Measurements from ENCODE around the gene MICAL3.
"Not testable (repeated sequence)": the region's sequence is repeated elsewhere in the genome, so short reads cannot be mapped to it uniquely, and the experiment has no call there.

Gene MICAL3, protein sequence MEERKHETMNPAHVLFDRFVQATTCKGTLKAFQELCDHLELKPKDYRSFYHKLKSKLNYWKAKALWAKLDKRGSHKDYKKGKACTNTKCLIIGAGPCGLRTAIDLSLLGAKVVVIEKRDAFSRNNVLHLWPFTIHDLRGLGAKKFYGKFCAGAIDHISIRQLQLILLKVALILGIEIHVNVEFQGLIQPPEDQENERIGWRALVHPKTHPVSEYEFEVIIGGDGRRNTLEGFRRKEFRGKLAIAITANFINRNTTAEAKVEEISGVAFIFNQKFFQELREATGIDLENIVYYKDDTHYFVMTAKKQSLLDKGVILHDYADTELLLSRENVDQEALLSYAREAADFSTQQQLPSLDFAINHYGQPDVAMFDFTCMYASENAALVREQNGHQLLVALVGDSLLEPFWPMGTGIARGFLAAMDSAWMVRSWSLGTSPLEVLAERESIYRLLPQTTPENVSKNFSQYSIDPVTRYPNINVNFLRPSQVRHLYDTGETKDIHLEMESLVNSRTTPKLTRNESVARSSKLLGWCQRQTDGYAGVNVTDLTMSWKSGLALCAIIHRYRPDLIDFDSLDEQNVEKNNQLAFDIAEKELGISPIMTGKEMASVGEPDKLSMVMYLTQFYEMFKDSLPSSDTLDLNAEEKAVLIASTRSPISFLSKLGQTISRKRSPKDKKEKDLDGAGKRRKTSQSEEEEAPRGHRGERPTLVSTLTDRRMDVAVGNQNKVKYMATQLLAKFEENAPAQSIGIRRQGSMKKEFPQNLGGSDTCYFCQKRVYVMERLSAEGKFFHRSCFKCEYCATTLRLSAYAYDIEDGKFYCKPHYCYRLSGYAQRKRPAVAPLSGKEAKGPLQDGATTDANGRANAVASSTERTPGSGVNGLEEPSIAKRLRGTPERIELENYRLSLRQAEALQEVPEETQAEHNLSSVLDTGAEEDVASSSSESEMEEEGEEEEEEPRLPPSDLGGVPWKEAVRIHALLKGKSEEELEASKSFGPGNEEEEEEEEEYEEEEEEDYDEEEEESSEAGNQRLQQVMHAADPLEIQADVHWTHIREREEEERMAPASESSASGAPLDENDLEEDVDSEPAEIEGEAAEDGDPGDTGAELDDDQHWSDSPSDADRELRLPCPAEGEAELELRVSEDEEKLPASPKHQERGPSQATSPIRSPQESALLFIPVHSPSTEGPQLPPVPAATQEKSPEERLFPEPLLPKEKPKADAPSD (N-terminal part only)

DNA sequence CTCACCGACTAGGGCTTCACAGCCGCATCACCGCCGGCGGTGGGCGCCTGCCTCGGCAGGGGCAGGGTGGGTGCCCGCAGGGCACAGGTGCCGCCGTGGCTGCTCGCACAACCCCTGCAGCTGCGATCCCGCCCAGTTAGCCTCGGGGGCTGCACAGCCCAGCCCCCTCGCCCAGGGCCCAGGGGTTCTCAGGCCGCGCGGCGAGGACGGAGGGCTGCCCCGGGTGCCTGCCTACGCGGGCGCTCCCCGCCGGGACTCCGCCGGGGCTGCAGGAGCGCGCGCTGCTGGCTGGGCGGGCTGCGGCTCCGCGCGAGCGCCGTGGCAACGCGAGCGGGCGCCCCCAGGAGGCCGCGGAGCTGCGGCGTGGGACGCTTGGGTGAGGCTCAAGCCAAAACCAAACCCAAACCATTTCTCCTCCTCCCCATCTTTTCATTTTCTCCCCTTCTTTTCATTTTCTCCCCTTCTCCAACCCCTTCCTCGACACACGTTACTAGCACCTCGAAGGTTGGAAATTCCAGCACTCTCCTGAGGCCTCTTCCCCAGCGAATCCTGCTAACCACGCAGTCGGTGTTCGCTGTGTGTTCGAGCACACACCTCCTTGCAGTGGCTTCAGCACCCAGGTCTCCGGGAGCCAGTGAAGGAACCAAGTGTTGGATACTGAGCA lies at the start of gene MICAL3:
TSS of gene MICAL3 (minus strand) at position 286 of the 664 bp plus-strand sequence. CDS start 117,749 bp downstream, outside the sequence.
- DNase-seq = no peak

DNA sequence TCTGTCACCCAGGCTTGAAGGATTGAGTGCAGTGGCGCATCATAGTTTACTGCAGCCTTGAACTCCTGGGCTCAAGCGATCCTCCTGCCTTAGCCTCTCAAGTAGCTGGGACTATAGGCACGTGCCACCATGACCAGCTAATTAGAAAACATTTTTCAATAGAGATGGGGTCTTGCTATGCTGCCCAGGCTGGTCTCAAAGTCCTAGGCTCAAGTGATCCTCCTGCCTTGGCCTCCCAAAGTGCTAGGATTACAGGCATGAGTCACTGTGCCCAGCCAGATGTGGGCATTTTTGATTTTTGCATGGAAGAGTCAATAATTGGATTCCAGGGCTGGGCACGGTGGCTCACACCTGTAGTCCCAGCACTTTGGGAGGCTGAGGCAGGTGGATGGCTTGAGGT lies 49.6 kb upstream of the MICAL3 start:
- DNase-seq = not testable (repeated sequence)

DNA sequence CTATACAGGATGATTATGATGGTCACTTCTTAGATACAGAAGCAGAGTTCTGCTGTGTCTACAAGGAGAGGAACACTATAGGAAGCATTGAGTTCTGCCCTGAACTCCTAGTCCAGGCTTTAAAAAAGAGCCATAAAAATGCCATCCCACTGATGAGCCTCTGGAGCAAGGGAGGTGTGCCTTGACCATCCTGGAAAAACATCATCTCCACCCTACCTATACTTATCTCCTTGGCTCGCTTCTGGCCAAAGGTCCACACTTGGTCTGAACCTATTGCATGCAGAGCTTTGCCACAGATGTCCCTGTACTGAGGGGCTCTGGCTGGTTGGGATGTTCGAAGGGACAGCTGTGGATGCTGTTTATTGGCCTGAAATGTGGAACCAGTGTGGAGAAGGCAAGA lies 49.1 kb upstream of the MICAL3 start:
- no peak for DNase-seq

DNA sequence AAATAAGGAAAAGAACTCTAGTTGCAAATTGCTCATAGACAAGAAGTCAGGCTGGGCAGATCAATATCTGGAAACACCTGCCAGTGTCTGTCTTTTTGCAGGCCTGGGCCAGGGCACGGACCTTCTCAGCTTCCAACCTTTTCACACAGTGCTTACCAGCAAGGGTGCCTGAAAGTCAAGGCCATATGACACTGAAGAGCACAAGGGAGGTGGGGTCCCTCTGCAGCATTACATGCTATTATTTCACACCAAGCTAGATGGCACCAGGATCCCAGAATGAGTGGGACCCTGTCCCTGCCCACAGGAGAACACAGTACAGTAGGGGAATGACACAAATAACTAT lies 47.6 kb upstream of the MICAL3 start:
- no peak for DNase-seq

DNA sequence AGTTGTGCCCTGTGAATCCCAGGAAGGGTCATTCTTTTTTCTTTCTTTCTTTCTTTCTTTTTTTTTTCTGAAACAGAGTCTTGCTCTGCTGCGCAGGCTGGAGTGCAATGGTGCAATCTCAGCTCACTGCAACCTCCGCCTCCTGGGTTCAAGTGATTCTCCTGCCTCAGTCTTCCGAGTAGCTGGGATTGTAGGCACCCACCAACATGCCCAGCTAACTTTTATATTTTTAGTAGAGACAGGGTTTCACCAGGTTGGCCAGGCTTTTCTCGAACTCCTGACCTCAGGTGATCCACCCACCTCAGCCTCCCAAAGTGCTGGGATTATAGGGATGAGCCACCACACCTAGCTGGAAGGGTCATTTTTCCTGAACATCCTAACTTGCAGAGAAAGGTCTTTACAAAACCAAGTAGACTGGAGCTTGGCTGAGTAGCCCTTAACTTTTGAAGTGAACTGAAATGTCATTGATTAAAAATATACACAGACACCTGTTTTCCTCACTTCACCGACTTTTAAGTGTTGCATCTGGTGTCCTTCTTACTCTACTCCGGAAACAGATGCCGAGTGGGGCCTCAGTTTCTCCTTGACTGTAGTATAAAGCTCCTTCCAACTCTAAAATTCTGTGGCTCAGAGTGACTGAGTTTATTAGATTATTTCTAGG lies 47.1 kb upstream of the MICAL3 start:
- DNase-seq = not testable (repeated sequence)

DNA sequence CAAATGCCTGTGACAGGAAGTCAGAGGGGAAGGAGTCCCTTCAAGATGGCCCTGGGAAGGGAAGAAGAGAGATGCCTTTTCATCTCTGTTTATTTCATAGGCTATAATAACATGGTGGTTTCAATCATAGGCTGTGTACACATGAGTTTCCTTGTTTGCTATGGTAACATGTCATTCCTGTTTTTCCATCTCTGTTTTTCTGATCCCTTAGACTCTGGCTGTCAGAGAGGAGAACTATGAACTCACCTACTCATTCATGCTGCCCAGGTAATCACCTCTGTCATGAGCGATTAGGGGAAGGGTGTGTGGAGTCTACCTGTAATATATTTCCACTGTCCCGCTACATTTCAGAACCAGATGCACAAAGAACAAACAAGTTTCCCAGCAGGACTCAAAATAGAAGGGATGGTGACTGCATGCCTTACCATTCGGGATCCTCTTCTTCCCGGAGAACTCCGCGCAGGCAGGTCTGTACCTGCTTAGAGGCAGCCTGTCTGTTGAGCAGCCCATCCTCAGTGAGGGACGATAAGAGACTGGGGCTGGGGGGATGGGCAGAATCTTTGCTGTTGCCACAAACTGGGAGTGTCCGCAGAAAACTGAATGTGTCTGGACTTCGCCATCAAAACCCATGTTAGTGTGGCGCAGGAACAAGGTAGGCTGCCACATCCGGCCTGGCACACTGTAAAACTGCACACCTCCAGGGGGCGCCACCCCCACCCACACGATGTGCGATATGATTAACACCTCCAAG lies 46.4 kb upstream of the MICAL3 start:
- no peak for DNase-seq

DNA sequence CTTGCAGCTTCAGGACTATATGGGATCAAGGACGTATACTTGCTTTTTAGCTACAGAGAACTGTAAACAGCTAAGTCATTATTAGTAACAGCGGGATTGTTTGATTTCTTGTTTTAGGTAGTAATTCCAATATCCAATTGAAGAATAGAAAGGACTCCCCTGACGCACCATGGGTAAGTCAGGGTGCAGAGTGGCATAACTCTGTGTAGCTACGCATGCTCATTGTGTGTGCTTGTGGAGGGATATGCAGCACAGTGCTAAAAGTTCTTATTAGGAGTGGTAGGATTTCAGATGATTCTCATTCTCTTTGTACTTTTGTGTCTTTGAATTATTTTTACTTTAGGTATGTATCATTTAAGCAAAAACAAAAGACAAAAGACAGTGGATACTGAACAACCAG lies 45.7 kb upstream of the MICAL3 start:
- DNase-seq = no peak

DNA sequence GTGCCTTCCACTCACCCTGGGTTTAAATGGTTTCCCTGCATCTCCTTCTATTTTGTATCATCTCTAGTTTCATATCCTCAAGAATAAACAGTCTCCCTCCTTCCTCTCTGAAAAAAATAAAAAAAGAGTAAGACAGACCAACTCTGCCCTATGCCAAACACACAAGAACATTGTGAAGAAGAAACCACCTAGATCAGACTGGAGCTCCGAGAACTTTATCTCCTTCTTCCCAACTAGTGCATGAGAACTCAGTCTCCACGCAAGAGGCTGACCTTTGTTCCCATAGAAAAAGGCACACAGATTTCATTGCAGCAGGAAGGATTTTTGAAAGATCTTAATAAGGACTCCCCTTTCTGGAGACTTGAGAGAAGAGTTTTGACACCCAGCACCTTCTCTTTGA lies 44.7 kb upstream of the MICAL3 start:
- no peak for DNase-seq

DNA sequence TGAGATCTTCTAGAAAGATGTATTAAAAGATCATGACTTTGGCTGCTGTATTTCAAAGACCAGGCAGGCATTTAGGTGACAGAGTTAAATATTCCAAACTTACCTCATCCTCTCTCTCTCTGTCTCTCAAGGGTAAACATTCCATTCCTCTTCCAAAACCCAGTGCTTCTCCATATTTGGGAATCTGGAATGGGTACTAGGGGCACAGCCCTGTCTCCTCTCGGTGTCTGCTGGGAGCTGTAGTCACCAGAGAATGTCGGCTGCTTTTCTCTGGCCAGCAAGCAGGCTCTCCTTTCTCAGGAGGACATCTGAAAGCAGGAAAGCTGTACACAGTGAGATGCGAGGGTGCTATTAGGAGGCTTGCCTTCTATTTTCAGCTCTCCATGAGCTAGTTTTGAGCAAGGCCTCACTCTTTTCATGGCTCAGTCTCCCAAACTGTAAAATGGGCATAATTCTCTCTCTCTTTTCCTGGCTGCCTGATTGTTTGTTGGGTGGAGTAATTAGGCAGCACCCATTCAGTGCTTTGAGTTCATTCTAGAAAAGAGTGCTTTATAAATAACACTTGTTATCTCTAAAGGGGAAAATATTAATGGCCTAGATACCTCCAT lies 44.1 kb upstream of the MICAL3 start:
- no peak for DNase-seq

DNA sequence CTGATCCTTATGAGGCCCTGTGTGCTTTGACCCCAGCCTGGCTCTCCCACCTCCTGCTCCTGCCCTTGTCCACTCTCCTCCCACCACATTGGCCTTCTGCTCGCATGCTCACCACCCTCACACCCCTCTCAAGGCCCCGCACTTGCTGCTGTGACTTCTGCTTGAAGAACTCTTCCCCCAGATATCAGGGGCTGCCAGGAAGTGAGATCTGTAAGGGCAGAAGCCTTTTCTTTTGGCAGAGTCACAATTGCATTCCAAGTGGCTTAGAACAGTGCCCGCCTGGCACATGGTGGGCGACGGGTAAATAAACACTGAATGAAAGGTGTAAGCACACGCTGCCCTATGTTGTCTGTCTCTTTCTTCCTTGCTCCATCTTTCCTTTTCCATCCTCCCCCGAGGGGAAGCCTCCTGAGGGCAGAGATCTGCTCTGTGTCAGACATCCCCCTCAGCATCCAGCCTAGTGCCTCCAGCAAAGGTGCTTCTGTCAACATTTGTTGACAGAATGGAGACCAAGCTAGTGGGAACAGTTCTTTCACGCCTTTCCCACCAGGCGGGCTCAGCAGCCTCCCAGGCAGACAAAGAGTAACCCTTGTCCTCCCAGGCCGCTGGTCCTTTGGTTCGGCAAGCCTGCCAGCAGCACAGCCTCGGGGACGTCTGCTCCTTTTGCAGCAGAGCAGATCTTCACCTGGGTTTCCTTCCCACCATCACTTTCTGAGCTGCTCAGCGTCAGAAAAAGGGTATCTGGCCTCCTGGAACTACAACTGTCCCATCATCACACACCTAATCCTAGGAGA lies 43.4 kb upstream of the MICAL3 start:
- DNase-seq = no peak

DNA sequence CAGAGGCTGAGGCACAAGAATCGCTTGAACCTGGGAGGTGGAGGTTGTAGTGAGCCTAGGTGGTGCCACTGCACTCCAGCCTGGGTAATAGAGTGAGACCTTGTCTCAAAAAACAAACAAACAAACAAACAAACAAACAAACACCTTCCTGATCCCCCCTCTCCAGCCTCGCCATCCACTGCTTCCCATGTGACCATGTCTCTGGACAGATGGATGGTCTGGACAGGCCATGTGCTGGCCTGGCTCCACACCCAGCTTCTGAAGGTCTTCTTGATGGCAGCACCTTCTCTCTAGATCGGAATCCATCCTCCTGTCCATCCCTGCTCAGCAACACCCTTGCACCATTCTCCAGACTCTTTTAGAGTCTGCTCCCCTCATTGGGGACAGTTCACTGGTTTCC lies 42.8 kb upstream of the MICAL3 start:
- no peak for DNase-seq

DNA sequence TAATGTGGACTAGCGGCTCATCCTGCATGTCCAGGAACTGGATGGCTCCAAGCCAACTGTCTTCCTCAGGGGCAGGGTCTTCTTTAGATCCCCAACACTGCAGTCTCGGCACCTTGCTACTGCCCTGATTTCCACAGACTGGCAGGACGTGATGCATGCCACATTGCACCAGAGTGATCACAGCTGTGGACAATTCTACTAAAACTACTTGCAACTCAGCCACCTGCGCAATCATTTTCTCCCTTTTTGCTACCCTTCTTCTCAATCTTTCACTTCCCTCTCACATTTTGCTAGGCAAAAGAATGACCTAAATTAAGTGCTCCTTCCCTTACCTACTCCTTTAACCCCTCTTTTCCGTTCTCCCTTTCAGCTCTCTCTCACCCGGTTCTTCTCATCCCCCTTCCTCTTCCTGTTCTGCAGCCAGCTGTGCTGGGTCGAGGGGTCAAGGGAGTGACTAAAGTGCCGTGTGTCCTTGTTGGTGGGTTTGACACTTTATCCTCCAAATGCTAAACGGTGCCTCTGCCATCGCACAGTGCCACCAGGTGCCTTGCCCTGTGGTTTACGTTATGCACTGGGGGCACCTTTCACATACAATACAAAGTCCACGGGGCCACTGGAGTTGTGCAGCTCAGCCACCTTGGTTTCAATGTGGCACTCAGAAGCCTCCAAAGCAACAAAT lies 42.0 kb upstream of the MICAL3 start:
- no peak for DNase-seq

DNA sequence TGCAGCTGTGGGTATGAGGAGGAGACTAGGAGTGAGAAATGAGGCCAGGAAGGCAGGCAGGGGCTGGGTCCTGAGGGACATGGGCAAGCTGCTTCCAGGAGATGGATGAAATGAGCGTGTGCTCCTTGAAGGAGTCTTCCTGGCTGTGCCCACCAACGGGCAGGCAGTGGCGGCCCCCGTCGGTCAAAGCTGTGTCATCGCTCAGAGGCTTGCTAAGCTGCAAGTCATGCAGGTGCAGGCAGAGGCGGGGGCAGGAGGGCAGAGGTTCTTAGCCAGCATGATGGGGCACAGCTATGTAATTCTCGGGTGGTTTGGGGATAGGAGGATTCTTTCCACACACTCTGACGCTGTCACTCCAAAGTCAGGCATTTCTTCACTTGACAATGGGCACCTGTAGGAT lies 40.9 kb upstream of the MICAL3 start:
- DNase-seq = no peak

DNA sequence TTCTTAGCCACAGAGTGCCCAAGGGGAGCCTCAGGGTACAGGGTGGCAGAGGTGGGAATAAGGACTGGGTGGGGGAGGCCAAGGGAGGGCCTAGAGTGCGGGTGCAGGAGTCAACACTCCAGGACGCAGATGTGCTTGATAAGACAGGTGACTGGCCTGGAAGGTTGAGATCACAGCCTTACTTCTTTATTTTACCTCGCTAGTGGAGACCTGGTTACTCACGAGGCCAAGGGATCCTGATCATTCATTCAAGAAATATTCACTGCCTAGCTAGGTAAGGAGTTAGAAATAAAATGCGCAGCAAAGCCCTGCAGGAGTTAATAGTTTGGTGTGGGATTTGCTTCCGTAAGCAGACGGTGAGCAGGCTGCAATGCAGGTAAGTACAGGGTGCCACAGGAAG lies 40.3 kb upstream of the MICAL3 start:
- no peak for DNase-seq

DNA sequence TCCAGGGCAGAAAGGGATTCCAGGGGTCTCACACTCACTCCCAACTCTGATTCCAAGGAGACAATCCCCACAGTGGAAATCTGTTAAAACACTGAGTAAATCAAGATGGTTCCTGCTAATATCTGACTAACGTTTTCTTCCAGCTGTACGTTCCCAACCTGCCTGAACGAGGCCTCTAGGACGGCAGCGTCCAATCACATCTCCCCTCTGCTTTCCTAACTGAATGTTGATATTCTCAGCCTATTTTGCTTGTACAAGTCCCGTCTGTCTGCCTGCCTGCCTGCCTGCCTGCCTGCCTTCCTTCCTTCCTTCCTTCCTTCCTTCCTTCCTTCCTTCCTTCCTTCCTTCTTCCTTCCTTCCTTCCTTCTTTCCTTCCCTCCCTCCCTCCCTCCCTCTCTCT lies 39.4 kb upstream of the MICAL3 start:
- not testable (repeated sequence) for DNase-seq

DNA sequence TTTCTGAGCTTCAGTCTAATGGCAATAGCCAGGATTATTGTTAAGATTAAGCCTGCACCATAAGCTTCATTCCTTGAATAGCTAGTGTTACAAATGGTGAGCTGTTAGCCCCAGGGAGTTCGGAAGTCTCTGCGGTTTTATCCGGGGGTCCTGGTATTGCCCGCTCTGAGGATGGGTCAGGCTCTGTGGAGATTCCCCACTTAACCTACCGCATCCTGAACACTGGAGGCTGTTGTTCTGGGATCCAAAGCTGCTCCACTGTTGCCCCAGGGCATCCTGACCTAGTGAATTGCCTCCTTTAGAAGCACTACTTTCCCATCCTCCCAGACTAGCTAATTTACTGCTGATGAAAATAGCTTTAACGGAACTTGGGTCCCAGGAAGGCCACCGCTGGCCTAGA lies 38.9 kb upstream of the MICAL3 start:
- no peak for DNase-seq

DNA sequence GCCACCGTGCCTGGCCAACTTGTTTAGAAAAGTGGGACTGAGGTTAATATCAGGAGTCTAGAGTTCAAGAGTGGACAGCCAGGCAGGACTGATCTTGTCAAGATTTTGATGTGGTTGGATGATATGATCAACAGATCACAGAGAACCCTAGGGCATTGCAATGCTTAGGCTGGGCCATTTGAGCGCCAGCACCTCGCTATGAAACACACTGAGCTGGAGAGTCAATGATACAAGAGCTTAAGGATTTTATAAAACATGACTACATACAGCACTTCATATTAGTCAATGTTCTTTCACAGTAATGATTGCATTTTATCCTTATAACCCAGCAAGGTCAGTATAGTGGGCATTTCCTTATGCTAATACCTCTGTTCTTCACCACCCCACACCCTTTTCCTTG lies 38.1 kb upstream of the MICAL3 start:
- DNase-seq = no peak

DNA sequence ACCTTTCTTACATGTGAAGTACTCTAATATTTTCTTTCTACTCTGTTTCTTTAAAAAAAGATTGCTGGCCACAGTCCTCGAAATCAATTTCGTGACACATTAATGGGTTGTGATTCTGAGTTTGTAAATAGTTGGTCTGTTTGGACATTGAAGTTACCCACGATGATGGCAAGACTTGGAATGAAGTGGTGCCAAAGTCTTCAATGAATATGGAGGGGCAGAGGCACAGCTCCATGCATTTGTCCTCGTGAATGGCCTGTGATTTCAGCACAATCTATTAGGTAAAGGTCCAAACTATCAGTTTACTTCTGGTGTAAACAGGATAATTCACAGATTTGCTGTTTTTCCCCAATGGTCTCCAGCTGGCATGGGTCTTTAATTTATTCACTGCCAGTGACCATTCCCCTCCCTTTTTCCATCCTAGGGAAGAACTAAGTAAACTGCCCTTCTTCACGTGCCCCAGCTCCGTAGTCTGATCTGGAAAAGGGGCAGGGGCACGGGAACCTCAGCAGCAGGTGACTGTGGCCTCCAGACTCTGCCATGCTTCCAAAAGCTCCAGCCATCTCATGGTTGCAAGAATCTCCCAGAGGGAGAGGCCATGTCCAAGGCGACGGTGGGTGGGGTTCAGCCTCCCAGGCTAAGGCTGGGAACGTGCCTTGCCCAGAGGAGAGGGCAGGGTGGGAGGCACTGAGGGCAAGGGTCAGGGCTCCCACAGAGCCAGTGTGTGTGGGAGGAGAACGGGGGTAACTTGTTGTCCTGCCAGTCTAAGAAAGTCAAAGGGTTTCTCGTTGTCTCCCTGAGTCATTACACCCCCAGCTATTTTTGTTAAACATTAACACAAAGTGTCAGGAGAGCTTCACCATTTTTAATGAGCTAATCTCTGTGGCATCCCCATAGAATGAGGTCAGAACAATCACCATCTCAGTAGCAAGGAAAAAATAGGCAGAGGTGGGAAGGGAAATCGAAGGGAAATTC lies 36.6 kb upstream of the MICAL3 start:
- no peak for DNase-seq
